K562 (cell line): Measurements from ENCODE around the gene DALRD3. TPM values are rescaled to one million over a fixed set of nuclear protein-coding genes. Genes with fewer than 3 reads are reported as not detected.

Source experiments
- GATAD2A ChIP-seq: fragments of 450-650 bp; IDR thresholded peaks from 2 replicates; pipeline ENCODE4 v1.6.1; 2017
- IRF2 ChIP-seq: sonication (generic); formaldehyde crosslinking; IDR thresholded peaks from 2 replicates; pipeline ENCODE4 v1.8.1; 2022; ENCODE audit warnings: mild to moderate bottlenecking, missing genetic modification reagents
- KAT2B ChIP-seq: IDR thresholded peaks from one replicate; pipeline ENCODE4 v1.6.1; 2012; ENCODE audit warnings: low read depth, mild to moderate bottlenecking, control low read depth, inconsistent platforms, low read length, moderate library complexity
- NONO ChIP-seq, 2 experiments: fragments of 200-400 bp in 1 of 2; fragments of 450-650 bp in 1 of 2; formaldehyde crosslinking in 1 of 2; IDR thresholded peaks; 2 replicates each; pipeline ENCODE4 v1.6.1; 2017; ENCODE audit warnings: low read depth in 2 of 2, mild to moderate bottlenecking in 2 of 2, moderate library complexity in 2 of 2, low read length in 1 of 2
- NR2F6 ChIP-seq: fragments of 450-650 bp; formaldehyde crosslinking; IDR thresholded peaks from 2 replicates; pipeline ENCODE4 v1.4.0; 2020; ENCODE audit warnings: mild to moderate bottlenecking
- PCBP2 ChIP-seq: fragments of 200-400 bp; formaldehyde crosslinking; IDR thresholded peaks from 2 replicates; pipeline ENCODE4 v1.6.1; 2018; ENCODE audit warnings: low read length, low read depth, mild to moderate bottlenecking, moderate library complexity; ENCODE audit not compliant: poor library complexity, severe bottlenecking
- PYGO2 ChIP-seq: fragments of 450-650 bp; IDR thresholded peaks from 2 replicates; pipeline ENCODE4 v1.6.1; 2016; ENCODE audit warnings: mild to moderate bottlenecking, missing genetic modification characterization, moderate library complexity, missing compliant biosample characterization
- SUPT5H ChIP-seq: fragments of 450-650 bp; IDR thresholded peaks from 2 replicates; pipeline ENCODE4 v1.6.1; 2016
- XRCC3 ChIP-seq: fragments of 450-650 bp; IDR thresholded peaks from 2 replicates; pipeline ENCODE4 v1.6.1; 2017; ENCODE audit warnings: mild to moderate bottlenecking, moderate library complexity
- ZFP36 ChIP-seq: fragments of 150-350 bp; IDR thresholded peaks from 2 replicates; pipeline ENCODE4 v1.6.1; 2018; ENCODE audit warnings: low read length, low read depth; ENCODE audit not compliant: partially characterized antibody
- ZNF133 ChIP-seq: fragments of 250-450 bp; sonication (Bioruptor Pico); IDR thresholded peaks from 2 replicates; pipeline ENCODE4 v1.4.0; 2020; ENCODE audit warnings: mild to moderate bottlenecking
- polyA plus RNA-seq, 8 experiments: library from polyadenylated mRNA; depleted of rRNA in 4 of 8; stranded (reverse) in 5 of 8; unstranded in 3 of 8; fragments of >200 nt; fragmentation: Nextera tagmentation in 2 of 8; fragmentation: Illumina TruSeq in 1 of 8; extraction: Ambion mirVana in 2 of 8; extraction: Trizol in 1 of 8; gene quantifications; 2 replicates each; pipeline versions ENCODE4 v1.2.1 to v1.2.3, GENCODE V29; 2011 to 2014; ENCODE audit warnings: inconsistent platforms in 1 of 8, missing spikeins in 1 of 8
- total RNA-seq, 7 experiments: library from RNA; depleted of rRNA in 6 of 7; stranded (reverse); fragments of >200 nt in 6 of 7; fragmentation: Illumina TruSeq in 2 of 7; extraction: Trizol in 2 of 7; gene quantifications; 2 replicates each; pipeline versions ENCODE4 v1.2.1 to v1.2.3, GENCODE V29; 2011 to 2021; ENCODE audit warnings: low replicate concordance in 1 of 7
- TF ChIP-seq, protein P1 (sequence below): fragments of 250-450 bp; sonication (Bioruptor Pico); IDR thresholded peaks from 2 replicates; pipeline ENCODE4 v1.9.0; 2021; ENCODE audit warnings: mild to moderate bottlenecking, inconsistent platforms
- TF ChIP-seq, protein P2 (sequence below), 2 experiments: IDR thresholded peaks; 2 replicates each; pipeline ENCODE4 v1.6.1; 2011; ENCODE audit warnings: borderline replicate concordance in 1 of 2, control low read depth in 1 of 2, low read depth in 1 of 2, low read length in 1 of 2, mild to moderate bottlenecking in 1 of 2, mixed read lengths in 1 of 2, moderate library complexity in 1 of 2; ENCODE audit not compliant: insufficient read depth in 1 of 2, insufficient read length in 1 of 2, poor library complexity in 1 of 2, severe bottlenecking in 1 of 2; ENCODE audit errors: extremely low read depth in 1 of 2
- TF ChIP-seq, protein P3 (sequence below): fragments of 450-650 bp; IDR thresholded peaks from 2 replicates; pipeline ENCODE4 v1.6.1; 2016
- TF ChIP-seq, protein P4 (sequence below): fragments of 250-450 bp; sonication (Bioruptor Pico); IDR thresholded peaks from 2 replicates; pipeline ENCODE4 v1.5.0; 2021

Gene DALRD3
- total and polyA plus RNA-seq, 9 of the 15 experiments (the other 6 are each of a cell fraction or from before 2014, with no cell fraction given) = 6.6 to 31.3 (median 14.4) TPM

DNA sequence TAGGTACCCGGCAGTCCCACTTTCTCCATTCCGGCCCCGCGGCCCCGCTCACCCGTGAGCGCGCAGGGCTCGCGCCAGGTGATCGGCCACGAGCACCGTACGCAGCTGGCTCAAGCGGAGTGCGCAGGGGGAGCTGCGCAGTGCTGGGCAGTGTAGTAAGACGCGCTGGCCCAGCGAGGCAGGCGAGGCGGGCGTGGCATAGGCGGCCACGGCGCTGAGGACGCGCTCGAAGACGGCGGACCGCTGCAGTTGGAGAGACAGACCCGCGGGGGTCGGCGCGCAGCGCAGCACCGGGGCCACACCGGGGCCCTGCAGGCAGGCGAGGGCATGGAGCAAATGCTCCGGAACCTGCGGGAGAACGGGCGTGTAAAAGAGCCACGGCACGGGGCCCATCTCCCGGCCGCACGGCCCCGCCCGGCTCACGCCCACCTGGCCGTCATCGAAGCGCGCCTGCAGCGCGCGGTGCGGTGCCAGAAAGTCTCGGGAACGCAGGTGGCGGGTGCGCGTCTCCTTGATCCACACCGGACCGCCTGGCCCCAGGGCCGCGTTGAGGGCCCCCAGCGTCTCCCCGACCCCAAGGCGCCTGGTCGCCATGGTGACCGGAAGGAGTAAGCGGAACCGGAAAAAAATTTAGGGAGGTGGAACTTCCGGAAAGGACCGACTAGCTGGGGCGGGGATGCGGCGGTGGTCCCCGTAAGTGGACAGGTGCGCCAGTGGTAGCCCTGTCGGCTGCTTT is at the start of gene DALRD3 (continued):
- TF ChIP-seq, protein P1, sequence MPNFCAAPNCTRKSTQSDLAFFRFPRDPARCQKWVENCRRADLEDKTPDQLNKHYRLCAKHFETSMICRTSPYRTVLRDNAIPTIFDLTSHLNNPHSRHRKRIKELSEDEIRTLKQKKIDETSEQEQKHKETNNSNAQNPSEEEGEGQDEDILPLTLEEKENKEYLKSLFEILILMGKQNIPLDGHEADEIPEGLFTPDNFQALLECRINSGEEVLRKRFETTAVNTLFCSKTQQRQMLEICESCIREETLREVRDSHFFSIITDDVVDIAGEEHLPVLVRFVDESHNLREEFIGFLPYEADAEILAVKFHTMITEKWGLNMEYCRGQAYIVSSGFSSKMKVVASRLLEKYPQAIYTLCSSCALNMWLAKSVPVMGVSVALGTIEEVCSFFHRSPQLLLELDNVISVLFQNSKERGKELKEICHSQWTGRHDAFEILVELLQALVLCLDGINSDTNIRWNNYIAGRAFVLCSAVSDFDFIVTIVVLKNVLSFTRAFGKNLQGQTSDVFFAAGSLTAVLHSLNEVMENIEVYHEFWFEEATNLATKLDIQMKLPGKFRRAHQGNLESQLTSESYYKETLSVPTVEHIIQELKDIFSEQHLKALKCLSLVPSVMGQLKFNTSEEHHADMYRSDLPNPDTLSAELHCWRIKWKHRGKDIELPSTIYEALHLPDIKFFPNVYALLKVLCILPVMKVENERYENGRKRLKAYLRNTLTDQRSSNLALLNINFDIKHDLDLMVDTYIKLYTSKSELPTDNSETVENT (CRISPR knock-in tag) = no peak
- TF ChIP-seq PCBP2 = no peak
- no peak for TF ChIP-seq PYGO2 (tag)
- TF ChIP-seq NR2F6 = 0 out of 2 replicates have a peak, but pooled peaks have one; percentile 25
- TF ChIP-seq NONO (IDR thresholded peaks at IDR 0.05; ENCODE audit: low read depth in 2 of 2, low read length in 1 of 2) = peak in 1 of 2 experiments; percentile 39; a peak in 1 of 4 replicates
- TF ChIP-seq IRF2 (CRISPR knock-in tag) = no peak
- TF ChIP-seq ZNF133 (CRISPR knock-in tag) = no peak
- no peak for TF ChIP-seq KAT2B
- TF ChIP-seq ZFP36 = no peak
- TF ChIP-seq, protein P2, sequence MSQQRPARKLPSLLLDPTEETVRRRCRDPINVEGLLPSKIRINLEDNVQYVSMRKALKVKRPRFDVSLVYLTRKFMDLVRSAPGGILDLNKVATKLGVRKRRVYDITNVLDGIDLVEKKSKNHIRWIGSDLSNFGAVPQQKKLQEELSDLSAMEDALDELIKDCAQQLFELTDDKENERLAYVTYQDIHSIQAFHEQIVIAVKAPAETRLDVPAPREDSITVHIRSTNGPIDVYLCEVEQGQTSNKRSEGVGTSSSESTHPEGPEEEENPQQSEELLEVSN (IDR thresholded peaks at IDR 0.05; ENCODE audit: borderline replicate concordance in 1 of 2, extremely low read depth in 1 of 2, insufficient read depth in 1 of 2, insufficient read length in 1 of 2, low read depth in 1 of 2, low read length in 1 of 2, poor library complexity in 1 of 2, severe bottlenecking in 1 of 2) = peak in 1 of 2 experiments; percentile 42
- peak; percentile 41 for TF ChIP-seq SUPT5H
- TF ChIP-seq, protein P3, sequence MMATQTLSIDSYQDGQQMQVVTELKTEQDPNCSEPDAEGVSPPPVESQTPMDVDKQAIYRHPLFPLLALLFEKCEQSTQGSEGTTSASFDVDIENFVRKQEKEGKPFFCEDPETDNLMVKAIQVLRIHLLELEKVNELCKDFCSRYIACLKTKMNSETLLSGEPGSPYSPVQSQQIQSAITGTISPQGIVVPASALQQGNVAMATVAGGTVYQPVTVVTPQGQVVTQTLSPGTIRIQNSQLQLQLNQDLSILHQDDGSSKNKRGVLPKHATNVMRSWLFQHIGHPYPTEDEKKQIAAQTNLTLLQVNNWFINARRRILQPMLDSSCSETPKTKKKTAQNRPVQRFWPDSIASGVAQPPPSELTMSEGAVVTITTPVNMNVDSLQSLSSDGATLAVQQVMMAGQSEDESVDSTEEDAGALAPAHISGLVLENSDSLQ = no peak
- TF ChIP-seq GATAD2A = no peak
- TF ChIP-seq, protein P4, sequence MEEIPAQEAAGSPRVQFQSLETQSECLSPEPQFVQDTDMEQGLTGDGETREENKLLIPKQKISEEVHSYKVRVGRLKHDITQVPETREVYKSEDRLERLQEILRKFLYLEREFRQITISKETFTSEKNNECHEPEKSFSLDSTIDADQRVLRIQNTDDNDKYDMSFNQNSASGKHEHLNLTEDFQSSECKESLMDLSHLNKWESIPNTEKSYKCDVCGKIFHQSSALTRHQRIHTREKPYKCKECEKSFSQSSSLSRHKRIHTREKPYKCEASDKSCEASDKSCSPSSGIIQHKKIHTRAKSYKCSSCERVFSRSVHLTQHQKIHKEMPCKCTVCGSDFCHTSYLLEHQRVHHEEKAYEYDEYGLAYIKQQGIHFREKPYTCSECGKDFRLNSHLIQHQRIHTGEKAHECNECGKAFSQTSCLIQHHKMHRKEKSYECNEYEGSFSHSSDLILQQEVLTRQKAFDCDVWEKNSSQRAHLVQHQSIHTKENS (CRISPR knock-in tag) = peak; percentile 59; the same call in 1 of the 2 replicates
- no peak for TF ChIP-seq XRCC3
